ENCODE results near the gene ITIH4. TPM values are rescaled to one million over a fixed set of nuclear protein-coding genes. Genes with fewer than 3 reads are reported as not detected.

Gene ITIH4
- total RNA-seq, 4 donors from 2014 or later, result 2.0 to 4.6 (median 2.8) TPM

DNA sequence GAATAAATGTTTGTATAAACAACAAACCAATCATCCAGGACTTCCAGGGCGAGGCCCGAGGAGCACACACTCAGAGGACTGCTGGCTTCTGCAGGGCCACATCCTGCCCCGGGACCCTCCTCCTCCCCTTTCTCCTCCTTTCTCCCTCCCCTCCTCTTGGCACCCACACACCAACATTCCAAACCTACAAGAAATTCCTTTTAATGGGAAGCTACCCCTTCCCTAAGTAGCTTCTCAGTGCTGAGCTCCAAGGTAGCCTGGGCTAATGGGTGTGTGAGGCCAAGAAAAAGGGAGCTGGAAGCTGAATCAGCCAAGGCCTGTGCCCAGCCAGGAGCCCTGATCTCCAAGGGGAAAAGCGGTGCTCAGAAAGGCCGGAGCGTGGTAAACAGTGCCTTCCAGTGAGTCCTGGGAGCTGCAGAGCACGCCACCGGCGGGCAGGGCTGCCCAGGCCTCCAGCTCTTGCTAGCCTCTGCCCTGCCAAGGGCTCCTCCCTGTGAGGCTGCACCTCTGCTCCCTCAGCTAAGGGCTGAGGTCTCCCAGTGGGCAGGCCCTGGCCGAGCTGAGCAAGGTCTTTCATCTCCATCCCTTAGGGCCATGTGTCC, 32.0 kb downstream of the ITIH4 start:
- Histone ChIP-seq H3K4me3 (no peak overlapping the region), H3K9me3 (no peaks in the 10 kb centered on the region), H3K27me3 (no peaks in the 10 kb centered on the region), H3K27ac (replicated peaks in 1 of 4) (no peak overlapping the region), H3K36me3 (no peaks in the 10 kb centered on the region), H3K4me1 (peaks cover 0 to 5% (median 0%) of the 10 kb centered on the region in 4 donors)
- intact Hi-C loops (cut with DNase I), result no loop called here
- TF ChIP-seq POLR2AphosphoS5 (IDR thresholded peaks at IDR 0.05) (no peak), POLR2A (IDR thresholded peaks at IDR 0.05; ENCODE audit: low read depth) (no peak), EP300 (IDR thresholded peaks at IDR 0.05) (no peak)
- TF ChIP-seq, protein P1, sequence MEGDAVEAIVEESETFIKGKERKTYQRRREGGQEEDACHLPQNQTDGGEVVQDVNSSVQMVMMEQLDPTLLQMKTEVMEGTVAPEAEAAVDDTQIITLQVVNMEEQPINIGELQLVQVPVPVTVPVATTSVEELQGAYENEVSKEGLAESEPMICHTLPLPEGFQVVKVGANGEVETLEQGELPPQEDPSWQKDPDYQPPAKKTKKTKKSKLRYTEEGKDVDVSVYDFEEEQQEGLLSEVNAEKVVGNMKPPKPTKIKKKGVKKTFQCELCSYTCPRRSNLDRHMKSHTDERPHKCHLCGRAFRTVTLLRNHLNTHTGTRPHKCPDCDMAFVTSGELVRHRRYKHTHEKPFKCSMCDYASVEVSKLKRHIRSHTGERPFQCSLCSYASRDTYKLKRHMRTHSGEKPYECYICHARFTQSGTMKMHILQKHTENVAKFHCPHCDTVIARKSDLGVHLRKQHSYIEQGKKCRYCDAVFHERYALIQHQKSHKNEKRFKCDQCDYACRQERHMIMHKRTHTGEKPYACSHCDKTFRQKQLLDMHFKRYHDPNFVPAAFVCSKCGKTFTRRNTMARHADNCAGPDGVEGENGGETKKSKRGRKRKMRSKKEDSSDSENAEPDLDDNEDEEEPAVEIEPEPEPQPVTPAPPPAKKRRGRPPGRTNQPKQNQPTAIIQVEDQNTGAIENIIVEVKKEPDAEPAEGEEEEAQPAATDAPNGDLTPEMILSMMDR (IDR thresholded peaks at IDR 0.05), result no peak
- no peak for DNase-seq (ENCODE audit: extremely low spot score)
- 87% methylated on average over 9 of the region's 10 CpGs for WGBS

GRCh38 chr3:52796411-52796810, 34.1 kb downstream of the ITIH4 start:
- intact Hi-C loops (cut with DNase I), result no loop called here
- H3K9me3 ChIP-seq, result no peaks in the 10 kb centered on the region
- WGBS, result 90% methylated on average over 8 of the region's 9 CpGs
- no peaks in the 10 kb centered on the region for H3K4me1 ChIP-seq
- DNase-seq (ENCODE audit: extremely low spot score), result no peak
- no peaks in the 10 kb centered on the region for H3K36me3 ChIP-seq
- H3K27ac ChIP-seq (replicated peaks in 1 of 4), result no peak overlapping the region
- H3K27me3 ChIP-seq, result no peaks in the 10 kb centered on the region
- H3K4me3 ChIP-seq, result no peak overlapping the region
- no peak for TF ChIP-seq EP300 (IDR thresholded peaks at IDR 0.05)
- no peak for TF ChIP-seq POLR2AphosphoS5 (IDR thresholded peaks at IDR 0.05)
- TF ChIP-seq, protein P1 (IDR thresholded peaks at IDR 0.05), result no peak
- no peak for TF ChIP-seq POLR2A (IDR thresholded peaks at IDR 0.05; ENCODE audit: low read depth)

GRCh38 chr3:52795298-52795900, 35.1 kb downstream of the ITIH4 start:
- H3K27me3 ChIP-seq, result no peaks in the 10 kb centered on the region
- intact Hi-C loops (cut with DNase I), result no loop called here
- H3K4me1 ChIP-seq, result no peaks in the 10 kb centered on the region
- WGBS, result 58% methylated on average over 7 of the region's 9 CpGs
- no peak overlapping the region for H3K27ac ChIP-seq (replicated peaks in 1 of 4)
- no peaks in the 10 kb centered on the region for H3K36me3 ChIP-seq
- TF ChIP-seq EP300 (IDR thresholded peaks at IDR 0.05) (no peak), POLR2A (IDR thresholded peaks at IDR 0.05; ENCODE audit: low read depth) (no peak), POLR2AphosphoS5 (IDR thresholded peaks at IDR 0.05) (no peak)
- TF ChIP-seq, protein P1 (IDR thresholded peaks at IDR 0.05), result no peak
- no peak overlapping the region for H3K4me3 ChIP-seq
- H3K9me3 ChIP-seq, result no peaks in the 10 kb centered on the region
- no peak for DNase-seq (ENCODE audit: extremely low spot score)

GRCh38 chr3:52794612-52795099, 35.8 kb downstream of the ITIH4 start, which contains the start of gene ITIH3:
Gene ITIH3, plus strand, starts transcription at chr3:52794796. Its CDS starts 8 bp downstream, at chr3:52794804.
- Histone ChIP-seq H3K27ac (replicated peaks in 1 of 4) (no peak within 1 kb of the TSS), H3K9me3 (no peaks in the 10 kb centered on the region), H3K4me3 (no peak within 1 kb of the TSS), H3K36me3 (no peaks in the 10 kb centered on the region), H3K4me1 (no peaks in the 10 kb centered on the region), H3K27me3 (no peaks in the 10 kb centered on the region)
- no peak for DNase-seq (ENCODE audit: extremely low spot score)
- intact Hi-C loops (cut with DNase I), result no loop called here
- TF ChIP-seq EP300 (IDR thresholded peaks at IDR 0.05), result no peak
- TF ChIP-seq POLR2A (IDR thresholded peaks at IDR 0.05; ENCODE audit: low read depth), result no peak
- TF ChIP-seq, protein P1 (IDR thresholded peaks at IDR 0.05), result no peak
- no peak for TF ChIP-seq POLR2AphosphoS5 (IDR thresholded peaks at IDR 0.05)
- 77% methylated on average over 7 of the region's 10 CpGs for WGBS

Data from esophagus muscularis mucosa (tissue), 4 donors.